Kidney (tissue), 14 donors: ENCODE data around the gene MDFI. TPM values are rescaled to one million over a fixed set of nuclear protein-coding genes. Genes with fewer than 3 reads are reported as not detected.

Experiments
- DNase-seq, 5 donors: peaks; one replicate each; pipeline ENCODE4 v3.0.0-alpha.2; 2013 to 2020
- FAIRE-seq: peaks from 2 replicates; lab custom pipeline; 2012; peaks lifted over from hg19 to GRCh38; lab: Jason Lieb, UNC
- H3K27ac ChIP-seq, 2 donors: one replicate each; pipeline ENCODE4 v1.7.0; 2013; ENCODE audit warnings: low read depth in 2 of 2, low read length in 2 of 2, inconsistent platforms in 1 of 2
- H3K27me3 ChIP-seq: one replicate; pipeline ENCODE4 v1.7.1; 2013; ENCODE audit warnings: low read length, inconsistent platforms; ENCODE audit not compliant: control insufficient read depth, insufficient read depth
- H3K36me3 ChIP-seq, 3 donors: one replicate each; pipeline versions ENCODE4 v1.7.0 to v1.7.1; 2013; ENCODE audit warnings: low read length in 3 of 3, control low read depth in 1 of 3, inconsistent platforms in 1 of 3; ENCODE audit not compliant: insufficient read depth in 3 of 3, control insufficient read depth in 2 of 3
- H3K4me1 ChIP-seq, 3 donors: one replicate each; pipeline versions ENCODE4 v1.7.0 to v1.7.1; 2013; ENCODE audit warnings: low read length in 3 of 3, inconsistent platforms in 1 of 3, low read depth in 1 of 3; ENCODE audit not compliant: control insufficient read depth in 2 of 3, insufficient read depth in 2 of 3
- H3K4me3 ChIP-seq, 3 donors: one replicate each; pipeline versions ENCODE4 v1.7.0 to v1.8.1; 2013; ENCODE audit warnings: low read length in 3 of 3, control low read depth in 1 of 3, inconsistent platforms in 1 of 3
- H3K9ac ChIP-seq, 3 donors: one replicate each; pipeline versions ENCODE4 v1.7.0 to v1.7.1; 2013; ENCODE audit warnings: low read length in 3 of 3, control low read depth in 1 of 3, inconsistent platforms in 1 of 3
- H3K9me3 ChIP-seq, 3 donors: one replicate each; pipeline versions ENCODE4 v1.7.0 to v1.7.1; 2013; ENCODE audit warnings: low read length in 3 of 3, control low read depth in 1 of 3, inconsistent platforms in 1 of 3; ENCODE audit not compliant: control insufficient read depth in 2 of 3, insufficient read depth in 1 of 3
- CTCF ChIP-seq: IDR thresholded peaks from 3 replicates; pipeline ENCODE4 v1.5.1; 2012; ENCODE audit warnings: mild to moderate bottlenecking, moderate library complexity, borderline replicate concordance; ENCODE audit not compliant: insufficient read depth; ENCODE audit errors: extremely low read depth
- intact Hi-C: fragments of 100-400 bp; cut with DNase I; formaldehyde crosslinking; loops from one replicate; pipeline ENCODE4 v1.11.1; 2022
- polyA plus RNA-seq: library from polyadenylated mRNA; stranded (reverse); fragments of 350-450 nt; fragmentation: Illumina TruSeq; extraction: RNeasy Lipid Tissue Mini Kit (QIAGEN cat#74804); gene quantifications from one replicate; pipeline ENCODE4 v1.2.3, GENCODE V29; 2014; ENCODE audit warnings: low read depth, low replicate concordance; ENCODE audit not compliant: insufficient read depth
- total RNA-seq: library from RNA; stranded (reverse); fragmentation: NEBNext Ultra II Directional; extraction: Animal tissue kit (Norgen Biotek cat#: 25700); gene quantifications from one replicate; pipeline ENCODE4 v1.2.1, GENCODE V29; 2021
- donor health status: control.
- donor health status: control.
- donor health status: control.
- donor health status: control.
- donor health status: control.
- donor health status: DM: yes; HTN: yes; CAD: no.
- donor health status: Normal renal cell carcinoma (clear cell type).

The MDFI gene
- total and polyA plus RNA-seq, 2 donors from 2014 or later = 2.3 to 16.9 TPM

GRCh38 chr6:41667195-41667594 is 28.9 kb downstream of the MDFI start:
- no peak overlapping the region for H3K4me3 ChIP-seq
- no peak overlapping the region for H3K27ac ChIP-seq
- no peaks in the 10 kb centered on the region for H3K9me3 ChIP-seq
- H3K9ac ChIP-seq = no peak overlapping the region
- DNase-seq (no peak), FAIRE-seq (no peak)
- no peak for TF ChIP-seq CTCF
- intact Hi-C loops = no loop called here
- no peaks in the 10 kb centered on the region for H3K36me3 ChIP-seq
- no peaks in the 10 kb centered on the region for H3K27me3 ChIP-seq
- no peaks in the 10 kb centered on the region for H3K4me1 ChIP-seq

DNA sequence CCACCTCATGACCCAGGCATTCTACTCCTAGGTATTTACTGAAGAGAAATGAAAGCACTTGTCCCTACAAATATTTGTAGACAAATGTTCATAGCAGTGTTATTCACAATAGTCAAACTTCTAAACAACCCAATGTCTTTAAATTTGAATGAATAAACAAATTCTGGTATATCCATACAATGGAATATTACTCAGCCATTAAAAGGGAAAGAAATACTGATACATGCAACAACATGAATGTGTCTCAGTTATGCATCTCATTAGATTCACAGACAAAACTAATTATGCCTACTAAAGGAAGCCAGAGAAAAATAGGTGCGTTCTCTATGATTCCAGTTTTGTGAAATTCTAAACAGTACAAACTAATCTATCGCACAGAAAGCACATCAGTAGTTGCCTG is 30.7 kb downstream of the MDFI start:
- Histone ChIP-seq H3K27ac (no peak overlapping the region), H3K27me3 (no peaks in the 10 kb centered on the region), H3K36me3 (no peaks in the 10 kb centered on the region), H3K4me3 (no peak overlapping the region), H3K4me1 (no peaks in the 10 kb centered on the region), H3K9me3 (no peaks in the 10 kb centered on the region), H3K9ac (no peak overlapping the region)
- no peak for TF ChIP-seq CTCF
- DNase-seq = no peak
- no peak for FAIRE-seq
- intact Hi-C loops = no loop called here

- no peak for TF ChIP-seq CTCF
- intact Hi-C loops = no loop called here
- FAIRE-seq (no peak), DNase-seq (no peak)
- H3K36me3 ChIP-seq = no peaks in the 10 kb centered on the region
- H3K9me3 ChIP-seq = no peaks in the 10 kb centered on the region
- H3K4me1 ChIP-seq = no peaks in the 10 kb centered on the region
- no peak overlapping the region for H3K27ac ChIP-seq
- H3K4me3 ChIP-seq = no peak overlapping the region
- H3K27me3 ChIP-seq = no peaks in the 10 kb centered on the region
- no peak overlapping the region for H3K9ac ChIP-seq
Measured at GRCh38 chr6:41670703-41671360, 32.6 kb downstream of the MDFI start.

DNA sequence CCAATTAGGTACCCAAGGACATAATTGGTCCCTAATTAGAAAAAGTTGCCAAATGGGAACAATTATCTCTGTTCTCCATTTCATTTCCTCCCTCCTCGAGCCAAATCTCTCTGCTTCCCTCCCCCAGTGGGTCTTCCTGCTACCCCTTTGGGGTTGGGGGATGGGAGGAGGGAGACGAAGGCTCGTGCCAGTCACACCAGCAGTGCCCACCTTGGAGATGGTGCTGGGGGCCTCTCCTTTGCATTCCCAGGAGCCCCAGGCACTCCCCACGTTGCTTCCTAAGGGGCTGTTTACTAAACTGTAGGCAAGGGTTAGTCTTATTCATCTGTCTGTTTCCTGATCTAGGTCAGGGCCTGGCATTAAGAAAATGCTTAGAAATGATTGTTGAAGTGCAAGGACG is 33.1 kb downstream of the MDFI start:
- Histone ChIP-seq H3K4me3 (no peak overlapping the region), H3K9ac (no peak overlapping the region), H3K36me3 (no peaks in the 10 kb centered on the region), H3K27ac (no peak overlapping the region), H3K4me1 (no peaks in the 10 kb centered on the region), H3K9me3 (no peaks in the 10 kb centered on the region), H3K27me3 (no peaks in the 10 kb centered on the region)
- DNase-seq (peak in 1 of 5 donors; percentile 4), FAIRE-seq (no peak)
- TF ChIP-seq CTCF = no peak
- intact Hi-C loops = no loop called here
